Measurements from ENCODE around the gene CLDN3. TPM values are rescaled to one million over a fixed set of nuclear protein-coding genes. Genes with fewer than 3 reads are reported as not detected.
A peak's percentile ranks its signal among the peaks of the same experiment; 100 is the strongest.
"Not testable (repeated sequence)": the region's sequence is repeated elsewhere in the genome, so short reads cannot be mapped to it uniquely, and the experiment has no call there.

CLDN3 gene
- total RNA-seq, 3 donors from 2014 or later = 81.6 to 137 TPM; not detected in 1

DNA sequence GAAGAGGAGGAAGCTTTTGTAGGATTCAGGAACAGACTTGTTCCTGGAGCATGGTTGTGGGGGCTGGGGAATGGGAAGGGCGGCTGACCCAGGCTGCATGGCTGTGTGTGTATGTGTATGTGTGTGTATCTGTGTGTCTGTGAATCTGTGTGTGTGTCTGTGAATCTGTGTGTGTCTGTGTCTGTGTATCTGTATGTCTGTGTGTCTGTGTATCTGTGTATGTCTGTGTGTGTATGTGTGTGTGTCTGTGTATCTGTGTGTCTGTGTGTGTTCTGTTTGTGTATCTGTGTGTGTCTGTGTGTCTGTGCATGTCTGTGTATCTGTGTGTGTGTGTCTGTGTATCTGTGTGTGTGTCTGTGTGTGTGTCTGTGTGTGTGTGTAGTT is 44.0 kb downstream of the CLDN3 start:
- no peaks in the 10 kb centered on the region for H3K9me3 ChIP-seq
- intact Hi-C loops (cut with DNase I; ENCODE audit: low total_unique reads) = loop anchor here (10.0 kb wide), 1 partner anchor 121 kb away; no protein-coding TSS in a partner anchor
- H3K27ac ChIP-seq = no peak overlapping the region
- H3K4me1 ChIP-seq = no peaks in the 10 kb centered on the region
- H3K4me3 ChIP-seq = no peak overlapping the region
- TF ChIP-seq POLR2AphosphoS5 (IDR thresholded peaks at IDR 0.05) = no peak
- TF ChIP-seq, protein P1, sequence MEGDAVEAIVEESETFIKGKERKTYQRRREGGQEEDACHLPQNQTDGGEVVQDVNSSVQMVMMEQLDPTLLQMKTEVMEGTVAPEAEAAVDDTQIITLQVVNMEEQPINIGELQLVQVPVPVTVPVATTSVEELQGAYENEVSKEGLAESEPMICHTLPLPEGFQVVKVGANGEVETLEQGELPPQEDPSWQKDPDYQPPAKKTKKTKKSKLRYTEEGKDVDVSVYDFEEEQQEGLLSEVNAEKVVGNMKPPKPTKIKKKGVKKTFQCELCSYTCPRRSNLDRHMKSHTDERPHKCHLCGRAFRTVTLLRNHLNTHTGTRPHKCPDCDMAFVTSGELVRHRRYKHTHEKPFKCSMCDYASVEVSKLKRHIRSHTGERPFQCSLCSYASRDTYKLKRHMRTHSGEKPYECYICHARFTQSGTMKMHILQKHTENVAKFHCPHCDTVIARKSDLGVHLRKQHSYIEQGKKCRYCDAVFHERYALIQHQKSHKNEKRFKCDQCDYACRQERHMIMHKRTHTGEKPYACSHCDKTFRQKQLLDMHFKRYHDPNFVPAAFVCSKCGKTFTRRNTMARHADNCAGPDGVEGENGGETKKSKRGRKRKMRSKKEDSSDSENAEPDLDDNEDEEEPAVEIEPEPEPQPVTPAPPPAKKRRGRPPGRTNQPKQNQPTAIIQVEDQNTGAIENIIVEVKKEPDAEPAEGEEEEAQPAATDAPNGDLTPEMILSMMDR (IDR thresholded peaks at IDR 0.05) = no peak
- no peak for TF ChIP-seq POLR2A (IDR thresholded peaks at IDR 0.05)
- no peaks in the 10 kb centered on the region for H3K27me3 ChIP-seq
- DNase-seq (ENCODE audit: low spot score in 2 of 2) = no peak
- no peaks in the 10 kb centered on the region for H3K36me3 ChIP-seq

DNA sequence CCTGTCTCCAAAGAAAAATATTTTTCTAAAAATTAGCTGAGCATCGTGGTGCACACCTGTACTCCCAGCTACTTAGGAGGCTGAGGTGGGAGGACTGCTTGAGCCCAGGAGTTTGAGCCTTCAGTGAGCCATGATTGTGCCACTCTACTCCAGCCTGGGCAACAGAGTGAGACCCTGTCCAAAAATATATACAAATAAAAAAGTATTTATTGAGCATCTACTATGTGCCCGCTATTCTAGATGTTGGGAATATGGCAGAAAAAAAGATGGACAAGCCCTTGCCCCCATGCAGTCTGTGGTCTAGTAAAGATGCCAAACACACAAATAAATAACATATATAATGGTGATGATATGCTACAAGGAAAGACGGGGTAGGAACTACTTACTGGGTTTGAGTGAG is 46.3 kb downstream of the CLDN3 start:
- no peaks in the 10 kb centered on the region for H3K36me3 ChIP-seq
- H3K4me1 ChIP-seq = peaks cover 0 to 2% of the 10 kb centered on the region in 2 donors
- H3K27me3 ChIP-seq = no peaks in the 10 kb centered on the region
- intact Hi-C loops (cut with DNase I; ENCODE audit: low total_unique reads) = loop anchor here (10.0 kb wide), 1 partner anchor 119 kb away; no protein-coding TSS in a partner anchor
- no peak for DNase-seq (ENCODE audit: low spot score in 2 of 2)
- TF ChIP-seq, protein P1 (IDR thresholded peaks at IDR 0.05) = no peak
- TF ChIP-seq POLR2AphosphoS5 (IDR thresholded peaks at IDR 0.05) (no peak), POLR2A (IDR thresholded peaks at IDR 0.05) (no peak)
- no peak overlapping the region for H3K4me3 ChIP-seq
- no peaks in the 10 kb centered on the region for H3K9me3 ChIP-seq
- no peak overlapping the region for H3K27ac ChIP-seq

DNA sequence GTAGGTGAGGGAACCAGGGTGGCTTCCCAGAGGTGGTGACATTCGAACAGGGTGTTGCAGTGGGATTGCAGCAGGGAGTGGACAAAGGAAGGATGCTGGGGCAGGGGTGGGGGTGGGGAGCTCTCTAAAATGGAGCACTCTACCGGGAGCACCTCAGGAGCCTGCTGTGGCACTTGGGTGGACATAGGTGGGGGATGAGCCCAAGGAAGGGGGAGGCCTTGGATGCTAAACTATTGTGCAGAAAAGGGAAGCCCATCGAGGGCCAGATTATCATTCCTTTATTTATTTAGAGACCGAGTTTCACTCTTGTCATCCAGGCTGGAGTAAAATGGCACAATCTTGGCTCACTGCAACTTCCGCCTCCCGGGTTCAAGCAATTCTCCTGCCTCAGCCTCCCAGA is 47.3 kb downstream of the CLDN3 start:
- H3K27ac ChIP-seq = no peak overlapping the region
- no peaks in the 10 kb centered on the region for H3K9me3 ChIP-seq
- H3K4me1 ChIP-seq = peaks cover 4 to 7% of the 10 kb centered on the region in 2 donors
- TF ChIP-seq, protein P1 (IDR thresholded peaks at IDR 0.05) = no peak
- TF ChIP-seq POLR2A (IDR thresholded peaks at IDR 0.05) = no peak
- TF ChIP-seq POLR2AphosphoS5 (IDR thresholded peaks at IDR 0.05) = no peak
- H3K36me3 ChIP-seq = no peaks in the 10 kb centered on the region
- no peaks in the 10 kb centered on the region for H3K27me3 ChIP-seq
- H3K4me3 ChIP-seq = no peak overlapping the region
- intact Hi-C loops (cut with DNase I; ENCODE audit: low total_unique reads) = loop anchor here (10.0 kb wide), 1 partner anchor 118 kb away; no protein-coding TSS in a partner anchor
- no peak for DNase-seq (ENCODE audit: low spot score in 2 of 2)

DNA sequence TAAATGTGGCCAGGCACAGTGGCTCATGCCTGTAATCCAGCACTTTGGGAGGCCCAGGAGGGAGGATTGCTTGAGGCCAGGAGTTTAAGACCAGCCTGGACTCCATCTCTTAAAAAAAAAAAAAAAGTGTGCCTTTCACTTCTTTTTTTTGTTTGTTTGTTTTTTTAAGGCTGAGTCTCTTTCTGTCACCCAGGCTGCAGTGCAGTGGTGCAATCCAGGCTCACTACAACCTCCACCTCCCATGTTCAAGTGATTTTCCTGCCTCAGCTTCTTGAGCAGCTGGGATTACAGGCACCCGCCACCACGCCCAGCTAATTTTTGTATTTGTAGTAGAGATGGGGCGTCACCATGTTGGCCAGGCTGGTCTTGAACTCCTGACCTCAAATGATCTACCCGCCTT is 47.9 kb downstream of the CLDN3 start:
- not testable (repeated sequence) for DNase-seq (ENCODE audit: low spot score in 2 of 2); H3K9me3 ChIP-seq; H3K4me3 ChIP-seq; H3K27ac ChIP-seq; H3K4me1 ChIP-seq; H3K36me3 ChIP-seq; H3K27me3 ChIP-seq
- intact Hi-C loops (cut with DNase I; ENCODE audit: low total_unique reads) = loop anchor here (10.0 kb wide), 1 partner anchor 117 kb away; no protein-coding TSS in a partner anchor

DNA sequence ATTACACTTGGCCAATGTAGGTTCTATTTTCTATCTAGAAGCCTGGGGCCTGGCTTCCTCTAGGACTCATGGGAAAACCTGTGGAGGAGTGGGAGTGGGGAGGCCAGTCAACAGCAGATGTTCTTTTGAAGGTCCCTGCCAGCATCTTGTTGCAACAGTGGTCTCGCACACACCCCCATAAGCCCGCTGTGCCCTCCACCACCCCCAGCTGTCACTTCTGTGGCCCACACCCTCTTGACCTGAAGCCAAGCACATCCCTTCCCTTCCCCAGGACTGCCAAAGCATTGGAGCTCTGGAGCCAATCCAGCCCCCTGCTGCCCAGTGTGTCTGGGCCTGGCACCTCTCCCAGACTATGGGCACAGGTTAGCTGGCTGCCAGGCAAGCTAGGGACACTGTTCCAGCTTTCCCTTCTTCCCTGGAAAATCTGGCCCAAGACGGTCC is 48.7 kb downstream of the CLDN3 start:
- TF ChIP-seq POLR2AphosphoS5 (IDR thresholded peaks at IDR 0.05) (peak in 1 of 3 donors; percentile 22), POLR2A (IDR thresholded peaks at IDR 0.05) (no peak)
- TF ChIP-seq, protein P1 (IDR thresholded peaks at IDR 0.05) = no peak
- Histone ChIP-seq H3K27ac (peak overlapping the region; percentile 10 to 61), H3K4me3 (no peak overlapping the region), H3K9me3 (no peaks in the 10 kb centered on the region), H3K4me1 (peaks cover 4 to 7% of the 10 kb centered on the region in 2 donors), H3K27me3 (no peaks in the 10 kb centered on the region), H3K36me3 (no peaks in the 10 kb centered on the region)
- DNase-seq (ENCODE audit: low spot score in 2 of 2) = peak; percentile 84 to 85
- intact Hi-C loops (cut with DNase I; ENCODE audit: low total_unique reads) = loop anchor here (10.0 kb wide), 1 partner anchor 117 kb away; no protein-coding TSS in a partner anchor

DNA sequence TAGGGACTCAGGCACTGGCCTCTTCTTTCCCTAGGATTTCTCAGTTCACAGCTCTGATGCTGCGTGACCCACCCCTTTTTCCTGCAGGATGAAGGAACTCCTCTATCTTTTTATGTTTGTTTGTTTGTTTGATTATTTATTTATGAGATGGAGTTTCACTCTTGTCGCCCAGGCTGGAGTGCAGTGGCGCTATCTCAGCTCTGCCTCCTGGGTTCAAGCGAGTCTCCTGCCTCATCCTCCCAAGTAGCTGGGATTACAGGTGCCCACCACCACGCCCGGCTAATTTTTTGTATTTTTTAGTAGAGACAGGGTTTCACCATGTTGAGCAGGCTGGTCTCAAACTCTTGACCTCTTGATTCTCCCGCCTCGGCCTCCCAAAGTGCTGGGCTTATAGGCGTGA is 49.6 kb downstream of the CLDN3 start:
- intact Hi-C loops (cut with DNase I; ENCODE audit: low total_unique reads) = loop anchor here (10.0 kb wide), 1 partner anchor 116 kb away; no protein-coding TSS in a partner anchor
- DNase-seq (ENCODE audit: low spot score in 2 of 2); H3K4me1 ChIP-seq; H3K9me3 ChIP-seq; H3K27me3 ChIP-seq; H3K4me3 ChIP-seq; H3K36me3 ChIP-seq; H3K27ac ChIP-seq: not testable (repeated sequence)
